ENCODE measurements around the gene SLC38A5. TPM values are rescaled to one million over a fixed set of nuclear protein-coding genes. Genes with fewer than 3 reads are reported as not detected.
"Not testable (repeated sequence)": the region's sequence is repeated elsewhere in the genome, so short reads cannot be mapped to it uniquely, and the experiment has no call there.

The SLC38A5 gene
- polyA plus RNA-seq, 3 donors, result 5.4 to 10.5 (median 10.3) TPM

DNA sequence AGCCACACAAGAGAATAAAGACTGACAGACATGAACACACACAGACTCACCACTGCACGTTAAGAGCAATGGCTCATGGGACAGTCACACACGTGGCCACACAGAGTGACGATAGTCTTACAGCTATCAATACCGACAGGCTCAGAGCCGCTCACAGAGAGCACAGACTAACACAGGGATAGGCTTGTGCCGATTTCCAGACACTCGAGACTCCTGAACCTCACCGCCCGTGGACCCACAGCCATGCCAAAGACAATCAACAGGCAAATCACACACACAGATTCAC lies 716 bp upstream of the SLC38A5 start:
- no peak for DNase-seq

DNA sequence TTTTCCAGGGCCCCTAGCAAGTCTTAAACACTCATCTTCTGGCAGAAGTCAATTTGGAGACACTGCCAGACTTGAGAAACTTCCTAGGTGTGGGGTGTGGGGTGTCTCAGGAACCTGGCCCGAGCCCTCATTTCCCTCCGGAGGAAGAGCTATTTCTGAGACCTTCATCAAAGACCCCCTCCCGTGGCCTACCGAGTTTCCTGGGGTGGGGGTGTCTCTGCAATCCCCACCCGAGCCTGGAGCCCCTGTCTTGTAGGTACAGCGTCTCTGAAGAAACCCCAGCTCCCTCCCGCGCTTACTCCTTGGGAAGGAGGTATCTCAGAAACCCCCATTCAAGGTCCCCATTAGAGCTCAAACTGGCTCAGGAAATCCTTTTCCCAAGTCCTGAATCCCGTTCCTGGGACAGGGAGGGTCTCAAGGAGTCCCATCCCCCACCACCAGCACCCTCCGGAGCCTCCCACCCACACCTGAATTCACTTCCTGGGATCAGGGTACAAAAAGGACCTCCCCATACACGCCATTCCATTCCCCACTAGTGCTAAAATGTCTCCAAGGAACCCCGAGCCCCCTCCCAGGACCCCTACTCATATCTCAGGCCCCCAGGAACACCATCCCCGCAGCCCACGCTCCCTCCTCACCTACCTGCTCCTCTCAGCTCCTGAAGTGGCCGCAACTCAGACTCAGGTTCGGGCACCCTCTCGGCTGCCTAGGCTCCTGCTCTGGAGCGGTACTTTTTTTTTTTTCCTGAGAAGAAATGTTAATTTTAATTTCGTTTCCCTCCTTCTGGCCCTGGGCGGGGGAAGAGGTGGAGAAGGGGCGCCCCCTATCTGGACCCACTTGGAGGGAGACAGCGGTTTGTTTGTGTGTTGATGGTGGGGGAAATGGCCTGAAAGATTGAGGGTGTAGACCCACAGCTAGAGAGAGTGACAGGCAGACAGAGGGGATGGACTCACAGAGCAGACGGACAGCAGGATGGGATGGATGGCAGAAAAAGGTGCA lies 1.1 kb downstream of the SLC38A5 start:
- DNase-seq, result no peak

GRCh38 chrX:48468247-48468671 lies 1.8 kb downstream of the SLC38A5 start:
- no peak for DNase-seq

- DNase-seq, result no peak
Measured at GRCh38 chrX:48467281-48467761, 2.7 kb downstream of the SLC38A5 start.

- DNase-seq, result no peak
Measured at GRCh38 chrX:48466696-48467095, 3.4 kb downstream of the SLC38A5 start.

DNA sequence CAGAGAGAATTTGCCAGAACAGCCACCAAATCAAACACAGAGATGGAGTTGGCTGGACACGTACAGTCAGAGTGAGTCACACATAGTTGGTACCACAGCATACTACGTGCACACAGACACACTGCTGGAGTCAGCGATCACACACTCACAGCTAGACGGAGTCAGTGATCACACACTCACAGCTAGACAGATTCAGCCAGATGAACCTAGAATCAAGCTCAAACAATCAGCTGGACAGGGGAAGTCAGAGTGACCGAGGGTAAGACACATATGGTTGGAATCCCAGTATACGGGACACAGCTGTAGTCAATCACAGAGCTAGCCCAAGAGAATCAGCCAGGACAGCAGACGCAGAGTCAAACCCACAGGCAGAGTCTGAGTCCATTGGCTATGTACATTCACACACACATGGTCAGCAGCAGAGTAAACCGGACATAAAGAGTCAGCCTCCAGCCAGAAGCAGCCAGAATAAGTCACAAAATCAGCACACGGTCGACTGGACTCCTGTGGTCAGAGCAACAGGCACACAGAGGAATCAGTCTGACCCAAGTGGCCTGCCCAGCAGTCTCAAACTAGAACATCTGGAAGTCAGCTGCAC lies 4.6 kb downstream of the SLC38A5 start:
- no peak for DNase-seq

- no peak for DNase-seq
Measured at GRCh38 chrX:48461830-48462229, 8.2 kb downstream of the SLC38A5 start.

DNA sequence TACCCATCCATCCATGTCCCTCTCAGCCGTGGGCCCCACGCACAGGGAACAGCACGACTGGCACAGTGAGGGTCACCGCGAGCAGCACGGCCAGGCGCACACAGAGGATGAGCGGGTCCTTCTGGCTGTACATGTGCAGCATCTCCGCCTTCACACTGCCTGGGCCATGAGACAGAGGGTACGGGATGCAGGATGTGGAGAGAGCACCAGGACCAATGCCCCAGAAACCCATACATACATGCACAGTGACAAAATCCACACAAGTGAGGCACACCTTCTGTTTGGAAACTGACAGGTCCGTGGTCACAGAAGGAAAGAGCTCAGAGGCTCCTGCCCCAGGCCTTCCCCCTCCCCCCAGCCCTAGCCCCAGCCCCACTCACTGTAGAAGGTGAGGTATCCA lies 9.5 kb downstream of the SLC38A5 start:
- DNase-seq, result no peak

DNA sequence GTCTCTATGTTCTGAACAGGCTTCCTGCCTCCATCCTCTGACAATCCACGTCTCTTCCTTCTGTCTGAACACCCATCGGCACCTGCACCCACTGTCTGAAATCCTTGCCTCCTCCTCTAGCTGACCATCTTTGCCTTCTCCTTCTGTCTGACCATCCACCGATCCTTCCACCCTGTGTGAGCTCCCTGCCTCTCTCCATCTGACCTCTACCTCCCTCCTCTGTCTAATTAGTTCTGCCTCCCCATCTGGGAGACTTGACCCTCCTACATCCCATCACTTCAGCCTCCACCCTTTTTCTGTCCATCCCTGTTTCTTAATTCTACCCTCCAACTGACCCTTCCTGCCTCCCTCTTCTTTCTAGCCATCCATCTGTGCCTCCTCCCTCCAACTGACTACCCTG lies 10.0 kb downstream of the SLC38A5 start:
- no peak for DNase-seq

DNA sequence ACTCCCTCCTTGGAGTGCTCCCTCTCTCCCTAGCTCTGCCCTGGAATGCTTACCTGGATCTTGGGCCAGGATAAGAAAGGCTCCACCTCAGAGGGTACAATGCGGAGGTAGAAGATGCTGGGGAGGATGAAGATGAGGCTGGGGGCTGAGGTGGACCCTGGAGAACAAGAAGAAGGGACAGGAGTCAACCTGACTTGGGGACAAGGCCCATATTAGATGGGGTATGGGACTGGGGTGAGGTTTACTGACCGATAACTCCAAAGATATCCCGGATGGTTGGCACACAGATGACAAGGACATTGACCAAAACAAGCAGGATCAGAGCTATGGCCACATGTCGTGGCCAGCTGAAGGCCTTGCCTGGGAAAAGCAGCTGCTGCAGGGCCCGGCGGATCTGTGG lies 10.6 kb downstream of the SLC38A5 start:
- DNase-seq, result no peak

DNA sequence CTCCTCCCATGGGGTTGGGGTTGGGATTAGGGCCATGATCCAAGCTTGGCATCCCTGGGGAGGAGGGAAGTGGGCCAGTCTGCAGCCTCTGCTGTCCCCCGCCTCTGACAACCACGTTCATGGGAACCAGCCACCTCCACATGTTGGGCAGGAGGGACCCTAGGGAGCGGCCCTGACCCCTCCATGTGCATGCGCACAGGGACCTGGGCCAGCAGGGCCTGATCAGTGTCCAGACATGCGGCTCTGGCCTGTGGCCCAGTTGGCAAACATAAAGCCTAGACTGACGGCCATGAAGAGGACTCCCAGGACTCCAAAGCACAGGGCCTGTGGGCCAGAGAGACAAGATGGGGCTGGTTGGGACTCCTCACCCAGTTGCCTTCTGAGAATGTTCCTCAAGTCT lies 11.3 kb downstream of the SLC38A5 start:
- DNase-seq, result no peak

GRCh38 chrX:48456628-48457331 lies 13.3 kb downstream of the SLC38A5 start:
- no peak for DNase-seq

GRCh38 chrX:48451708-48452107 lies 18.4 kb downstream of the SLC38A5 start:
- DNase-seq, result no peak

DNA sequence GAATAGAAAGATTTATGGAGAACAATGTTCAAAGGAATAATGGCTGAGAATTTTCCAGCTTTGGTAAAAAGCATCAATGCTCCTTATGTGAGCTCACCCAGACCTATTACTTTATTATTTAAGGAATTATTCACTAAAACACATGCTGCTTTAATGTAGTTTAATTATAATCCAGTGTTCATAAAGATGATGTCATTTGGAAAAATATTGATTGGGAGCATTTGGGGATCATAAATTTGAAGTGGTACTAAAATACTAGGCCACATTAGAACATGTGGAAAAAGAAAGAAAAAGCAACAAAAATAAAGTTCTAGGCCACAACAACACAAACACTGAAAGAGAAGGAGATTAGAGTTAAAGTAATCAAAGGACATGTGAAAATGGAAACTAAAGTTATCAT lies 20.0 kb downstream of the SLC38A5 start:
- DNase-seq, result no peak

DNA sequence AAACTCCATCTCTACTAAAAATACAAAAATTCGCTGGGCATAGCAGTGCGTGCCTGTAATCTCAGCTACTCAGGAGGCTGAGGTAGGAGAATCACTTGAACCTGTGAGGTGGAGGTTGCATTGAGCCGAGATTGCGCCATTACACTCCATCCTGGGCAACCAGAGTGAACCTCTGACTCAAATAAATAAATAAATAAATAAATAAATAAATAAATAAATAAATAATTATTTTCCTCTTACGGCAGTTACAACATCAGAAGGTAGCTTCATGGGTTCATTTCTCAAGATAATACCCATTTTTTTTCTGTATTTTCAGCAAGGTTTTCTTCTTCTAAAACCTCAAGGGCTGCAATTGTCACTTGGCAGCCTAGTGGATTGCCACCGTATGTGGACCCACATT lies 22.9 kb downstream of the SLC38A5 start:
- DNase-seq, result not testable (repeated sequence)

- not testable (repeated sequence) for DNase-seq
Measured at GRCh38 chrX:48433713-48434112, 36.3 kb downstream of the SLC38A5 start.

DNA sequence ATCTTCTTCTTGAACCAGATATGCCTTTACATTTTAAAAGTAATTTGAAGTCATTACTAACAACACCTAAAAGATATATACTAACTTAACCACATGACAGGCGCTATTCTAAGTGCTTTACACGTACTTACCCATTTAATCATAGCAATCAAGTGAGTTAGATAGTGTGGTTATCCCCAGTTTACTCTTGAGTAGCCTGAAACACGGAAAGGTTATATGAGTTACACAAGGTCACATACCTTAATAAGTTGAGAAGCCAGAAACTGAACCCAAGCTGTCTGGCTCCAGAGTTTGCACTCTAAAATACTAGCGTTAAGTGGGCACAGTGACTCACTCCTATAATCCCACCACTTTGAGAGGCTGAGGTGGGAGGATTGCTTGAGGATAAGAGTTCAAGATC lies 39.9 kb downstream of the SLC38A5 start:
- not testable (repeated sequence) for DNase-seq

DNA sequence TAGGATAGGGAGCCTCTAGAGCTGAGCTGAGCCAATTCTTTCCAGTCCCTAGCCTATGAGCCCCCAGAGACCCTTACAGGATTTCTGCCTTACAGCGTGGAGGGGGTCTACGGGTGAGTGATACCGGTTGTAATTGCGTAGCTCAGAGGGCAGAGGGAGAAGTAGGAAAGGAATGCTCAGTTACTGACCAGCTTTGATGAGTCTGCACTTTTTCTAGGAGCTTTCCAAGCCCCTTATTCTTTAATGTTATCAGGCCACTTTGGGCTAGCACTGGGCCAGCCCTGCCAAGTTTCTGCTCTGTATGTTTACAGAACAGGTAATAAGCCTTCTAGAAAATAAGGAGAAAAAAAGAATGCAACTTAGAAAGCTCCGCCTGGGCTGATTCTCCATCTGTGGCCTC lies 40.5 kb downstream of the SLC38A5 start:
- DNase-seq, result not testable (repeated sequence)

DNA sequence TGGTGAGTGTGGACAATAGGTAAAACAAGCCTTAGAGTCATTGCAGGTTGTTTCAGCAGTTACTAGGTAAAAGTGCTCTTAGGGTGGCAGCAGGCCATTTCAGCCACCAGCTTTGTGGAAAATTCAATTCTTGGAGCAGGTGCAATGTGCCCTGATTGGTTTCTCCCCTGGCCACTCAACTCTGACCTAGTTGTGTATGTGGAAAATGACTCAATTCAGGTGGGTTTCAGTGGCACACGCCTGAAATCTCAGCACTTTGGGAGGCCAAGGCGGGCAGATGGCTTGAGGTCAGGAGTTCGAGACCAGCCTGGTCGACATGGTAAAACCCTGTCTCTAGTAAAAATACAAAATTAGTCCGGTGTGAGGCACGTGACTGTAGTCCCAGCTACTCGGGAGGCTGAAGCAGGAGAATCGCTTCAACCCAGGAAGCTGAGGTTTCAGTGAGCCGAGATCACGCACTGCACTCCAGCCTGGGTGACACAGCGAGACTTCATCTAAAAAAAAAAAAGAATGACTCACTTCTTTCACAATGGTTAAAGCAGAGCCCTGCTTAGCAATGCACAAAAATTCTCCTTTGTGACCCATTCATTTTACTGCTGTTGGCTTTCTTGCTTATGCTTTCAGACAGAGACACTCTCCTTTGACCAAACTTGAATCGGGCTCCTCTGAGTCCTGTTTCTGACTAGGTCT lies 42.9 kb downstream of the SLC38A5 start:
- not testable (repeated sequence) for DNase-seq

DNA sequence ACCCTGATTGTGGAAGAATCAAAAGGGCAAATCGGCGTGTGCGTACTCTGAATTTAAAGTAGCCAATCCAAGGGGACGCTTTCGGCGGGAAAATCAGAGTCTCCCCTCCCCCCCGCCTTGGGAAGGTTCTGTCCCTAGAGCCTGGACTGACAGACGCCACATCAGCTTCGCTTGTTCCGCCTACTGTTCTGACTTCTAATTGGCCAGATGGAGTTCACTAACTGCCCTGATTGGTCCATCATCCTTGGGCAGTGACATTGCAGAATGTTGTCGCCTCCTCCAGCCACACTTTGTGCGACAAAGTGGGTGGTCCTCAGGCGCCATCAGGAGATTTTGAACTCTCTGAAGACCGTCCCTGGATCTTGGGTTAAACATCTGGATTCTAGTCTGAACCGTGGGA lies 58.2 kb downstream of the SLC38A5 start, which contains the start of gene SSX4B:
Gene SSX4B, minus strand, starts transcription at position 101 of the 400 bp plus-strand sequence. CDS start 588 bp downstream, outside the sequence.
- not testable (repeated sequence) for DNase-seq

Measured in renal pelvis (tissue), 4 donors.